Panc1 (cell line): ENCODE data around the gene ZFP36L1.

Experiments used
- CTCF ChIP-seq: fragments of 450-650 bp; IDR thresholded peaks from 2 replicates; pipeline ENCODE4 v1.5.1; 2017; ENCODE audit warnings: mild to moderate bottlenecking
- POLR2AphosphoS5 ChIP-seq: IDR thresholded peaks from 2 replicates; pipeline ENCODE4 v1.6.1; 2012; ENCODE audit warnings: mild to moderate bottlenecking, low read depth, low read length, moderate library complexity
- REST ChIP-seq, 2 experiments: IDR thresholded peaks; 2 replicates each; pipeline ENCODE4 v1.6.1; 2011 to 2012; ENCODE audit warnings: low read depth in 2 of 2, control low read depth in 1 of 2, low read length in 1 of 2, mild to moderate bottlenecking in 1 of 2, moderate library complexity in 1 of 2; ENCODE audit not compliant: insufficient read depth in 1 of 2
- TCF7L2 ChIP-seq: IDR thresholded peaks from 2 replicates; pipeline ENCODE4 v1.6.1; 2011; ENCODE audit warnings: mild to moderate bottlenecking, low read depth, low read length, inconsistent platforms

- no peak for TF ChIP-seq CTCF
- TF ChIP-seq REST (IDR thresholded peaks at IDR 0.05; ENCODE audit: insufficient read depth in 1 of 2, low read depth in 2 of 2, low read length in 1 of 2) = no peak
- no peak for TF ChIP-seq TCF7L2
- no peak for TF ChIP-seq POLR2AphosphoS5
Measured at GRCh38 chr14:68749487-68750475, 43.1 kb downstream of the ZFP36L1 start.
